HT1080 (cell line): Measurements from ENCODE around the gene EXOC3L4. TPM values are rescaled to one million over a fixed set of nuclear protein-coding genes. Genes with fewer than 3 reads are reported as not detected.

Experiments
- DNase-seq: peaks from one replicate; pipeline ENCODE4 v3.0.0-alpha.2; 2015; ENCODE audit warnings: low read depth
- total RNA-seq: library from RNA; depleted of rRNA; stranded (reverse); fragments of >200 nt; shearing (Covaris generic); gene quantifications from 2 replicates; pipeline ENCODE4 v1.2.3, GENCODE V29; 2014

The EXOC3L4 gene
- total RNA-seq, 1 experiment from 2014 or later = not detected

- no peak for DNase-seq
These were observed 24.2 kb upstream of the EXOC3L4 start for GRCh38 chr14:103070263-103070885.

DNA sequence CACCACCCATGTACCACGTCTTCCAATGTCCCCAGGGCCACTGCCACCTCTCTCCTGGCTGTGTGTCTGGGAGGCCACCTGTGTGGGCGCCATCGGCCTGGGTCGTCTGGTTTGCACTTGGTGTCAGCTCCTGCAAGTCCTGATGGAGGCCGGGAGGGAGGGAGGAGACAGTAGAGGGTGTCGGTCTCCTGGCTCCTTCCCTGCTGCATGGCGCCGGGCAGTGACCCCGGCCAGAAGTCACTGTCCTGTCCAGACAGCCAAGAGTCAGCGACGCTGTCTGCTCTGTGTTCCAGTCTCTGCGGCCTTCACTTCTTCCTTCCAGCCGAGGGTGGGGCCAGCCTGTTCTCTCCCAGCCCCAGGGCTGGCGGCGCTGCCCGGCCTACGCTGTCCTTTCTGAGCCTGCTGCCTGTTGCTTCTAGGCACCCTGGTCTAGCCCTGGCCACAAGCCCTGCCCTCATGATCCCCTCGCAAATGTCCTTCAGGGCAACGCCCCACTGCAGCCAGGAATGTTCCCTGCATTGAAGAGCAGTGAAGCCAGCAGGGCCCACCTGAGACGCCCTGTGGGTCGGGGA is 23.5 kb upstream of the EXOC3L4 start:
- no peak for DNase-seq

DNA sequence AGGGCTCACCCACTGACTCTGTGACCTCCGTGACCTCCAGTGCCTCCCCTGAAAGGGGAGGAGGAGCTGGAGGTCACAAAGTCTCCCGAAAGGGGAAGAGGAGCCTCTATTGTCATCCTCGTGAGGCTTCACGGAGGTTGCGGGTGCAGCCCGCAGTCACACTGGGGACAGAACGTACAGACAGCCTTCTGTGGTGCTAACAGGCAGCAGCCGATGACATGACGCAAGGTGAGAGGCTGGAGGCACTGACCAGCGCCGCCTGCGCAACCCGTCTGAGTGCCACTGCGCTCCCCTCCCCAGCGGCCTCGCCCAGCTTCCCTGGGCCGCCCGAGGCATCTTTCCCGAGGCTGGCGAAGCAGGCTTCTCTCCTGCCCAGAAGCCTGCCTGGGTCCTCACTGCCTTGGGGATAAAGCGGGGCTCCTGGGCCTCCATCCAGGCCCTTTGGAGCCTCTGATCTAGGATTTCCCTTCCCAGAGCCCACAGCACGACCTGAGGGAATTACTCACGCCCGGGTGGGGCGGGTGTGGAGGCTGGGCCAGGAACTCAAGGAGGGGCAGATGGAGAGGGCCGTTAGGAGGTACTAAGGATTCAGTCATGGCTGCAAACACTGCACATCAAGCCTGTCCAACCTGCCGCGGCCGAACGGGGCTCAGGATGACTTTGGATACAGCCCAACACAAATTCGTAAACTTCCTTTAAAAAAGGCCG is 22.8 kb upstream of the EXOC3L4 start:
- no peak for DNase-seq

GRCh38 chr14:103072595-103073366 is 21.7 kb upstream of the EXOC3L4 start:
- no peak for DNase-seq

GRCh38 chr14:103073367-103073875 is 21.1 kb upstream of the EXOC3L4 start:
- DNase-seq = no peak

- no peak for DNase-seq
These were observed 20.4 kb upstream of the EXOC3L4 start for GRCh38 chr14:103073876-103074728.

GRCh38 chr14:103074729-103075367 is 19.7 kb upstream of the EXOC3L4 start:
- DNase-seq = no peak

DNA sequence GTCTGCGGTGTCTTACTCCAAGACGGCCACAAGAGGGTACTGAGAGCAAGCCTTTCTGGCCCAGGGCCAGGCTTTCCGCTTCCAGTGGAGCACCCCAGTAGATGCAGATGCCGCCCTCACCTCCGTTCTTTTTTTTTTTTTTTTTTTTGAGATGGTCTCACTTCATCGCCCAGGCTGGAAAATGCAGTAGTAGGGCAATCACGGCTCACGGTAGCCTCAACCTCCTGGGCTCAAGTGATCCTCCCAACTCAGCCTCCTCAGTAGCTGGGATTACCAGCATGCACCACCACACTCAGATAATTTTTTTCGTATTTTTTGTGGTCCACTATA is 16.1 kb upstream of the EXOC3L4 start:
- peak; percentile 63 for DNase-seq

GRCh38 chr14:103078860-103079587 is 15.5 kb upstream of the EXOC3L4 start:
- DNase-seq = no peak

DNA sequence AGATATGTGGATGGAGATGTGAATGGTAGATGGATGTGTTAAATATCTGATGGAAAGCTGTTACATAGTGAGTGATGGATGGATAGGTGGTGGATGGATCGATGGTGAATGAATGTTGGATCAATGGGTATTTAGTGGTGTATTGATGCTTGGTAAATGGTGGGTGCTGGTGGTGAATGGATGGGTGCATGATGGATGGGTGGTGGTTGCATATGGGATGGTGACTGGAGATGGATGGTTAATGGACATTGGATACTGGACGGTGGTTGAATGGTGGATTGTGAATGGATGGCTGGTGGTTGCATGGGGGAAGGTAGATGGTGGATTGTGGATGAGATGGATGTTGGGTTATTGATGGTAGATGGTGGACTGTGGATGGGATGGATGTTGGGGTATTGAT is 12.6 kb upstream of the EXOC3L4 start:
- DNase-seq = no peak

DNA sequence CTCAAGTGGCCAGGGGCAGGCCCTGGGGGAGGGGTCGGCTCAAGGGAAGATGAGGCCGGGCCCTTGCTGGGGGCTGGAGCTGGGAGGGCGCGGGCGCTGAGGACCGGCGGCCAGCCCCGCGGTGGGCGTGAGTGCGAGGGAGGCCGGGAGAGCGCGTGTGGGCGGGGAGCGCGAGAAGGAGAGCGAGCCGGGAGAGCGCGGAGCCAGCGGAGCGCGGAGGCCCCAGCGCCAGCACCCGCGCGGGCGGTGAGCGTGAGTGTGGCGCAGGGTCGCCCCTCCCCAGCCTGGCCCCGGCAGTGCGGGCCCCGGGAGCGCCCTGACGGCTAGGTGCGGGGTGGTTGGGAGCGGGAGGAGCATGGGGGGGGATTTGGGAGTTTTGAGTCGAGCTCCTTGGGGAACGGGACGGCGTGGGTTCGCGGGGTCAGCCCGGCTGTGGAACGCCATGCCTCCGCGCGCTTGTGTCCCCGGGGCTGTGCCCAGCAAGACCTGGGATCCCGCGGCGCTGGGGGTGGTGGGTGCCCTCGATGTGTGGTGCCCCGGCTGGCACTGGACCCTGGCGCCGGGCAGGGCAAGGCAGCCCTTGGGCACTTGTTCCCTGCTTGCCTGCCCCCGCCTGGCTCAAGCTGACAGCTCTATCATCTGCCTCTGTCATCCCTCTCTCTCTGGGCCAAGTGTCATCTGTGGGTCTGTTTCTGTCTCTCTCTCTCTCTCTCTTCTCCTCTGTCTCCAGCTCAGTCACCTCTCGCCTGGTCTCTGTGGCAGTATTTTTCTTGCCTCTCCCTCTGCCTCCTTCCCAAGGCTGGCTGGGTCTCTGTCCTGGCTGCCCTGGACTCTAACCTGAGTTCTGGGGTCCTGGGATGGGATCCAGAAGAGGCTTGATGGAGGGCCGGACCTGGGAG is 10.3 kb upstream of the EXOC3L4 start, which contains the start of gene LBHD2:
Gene LBHD2, plus strand, starts transcription at position 190 of the 899 bp plus-strand sequence. CDS start 1,803 bp downstream, outside the sequence.
- DNase-seq = no peak

GRCh38 chr14:103085106-103086091 is 9.1 kb upstream of the EXOC3L4 start:
- no peak for DNase-seq

DNA sequence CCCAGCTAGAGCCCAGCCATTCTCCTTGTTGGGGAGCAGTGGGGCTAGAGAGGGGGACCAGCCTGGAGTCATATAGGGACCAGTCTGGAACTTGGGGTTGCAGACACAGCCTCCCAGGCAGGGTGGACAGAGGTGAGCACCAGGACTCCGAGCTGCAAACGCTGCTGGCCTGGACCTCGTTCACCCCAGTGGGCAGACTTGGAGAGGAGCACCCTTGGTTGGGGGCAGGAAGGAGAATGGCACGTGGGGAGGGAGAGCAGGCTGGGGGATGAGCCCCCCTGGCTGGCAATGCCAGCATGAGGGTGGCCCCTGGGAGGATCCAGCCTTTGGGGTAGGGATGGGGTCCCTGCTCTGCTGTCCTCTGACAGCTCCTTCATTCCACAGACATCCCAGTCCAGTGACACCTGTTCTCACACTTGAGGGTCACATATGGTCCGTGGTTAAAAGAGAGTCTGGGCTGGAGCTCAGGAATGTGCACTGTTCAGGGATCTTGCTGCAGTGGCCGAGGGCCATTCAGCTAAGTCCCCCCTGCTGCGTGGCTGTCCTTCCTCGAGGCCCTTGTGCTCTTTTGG is 7.7 kb upstream of the EXOC3L4 start:
- DNase-seq = no peak

DNA sequence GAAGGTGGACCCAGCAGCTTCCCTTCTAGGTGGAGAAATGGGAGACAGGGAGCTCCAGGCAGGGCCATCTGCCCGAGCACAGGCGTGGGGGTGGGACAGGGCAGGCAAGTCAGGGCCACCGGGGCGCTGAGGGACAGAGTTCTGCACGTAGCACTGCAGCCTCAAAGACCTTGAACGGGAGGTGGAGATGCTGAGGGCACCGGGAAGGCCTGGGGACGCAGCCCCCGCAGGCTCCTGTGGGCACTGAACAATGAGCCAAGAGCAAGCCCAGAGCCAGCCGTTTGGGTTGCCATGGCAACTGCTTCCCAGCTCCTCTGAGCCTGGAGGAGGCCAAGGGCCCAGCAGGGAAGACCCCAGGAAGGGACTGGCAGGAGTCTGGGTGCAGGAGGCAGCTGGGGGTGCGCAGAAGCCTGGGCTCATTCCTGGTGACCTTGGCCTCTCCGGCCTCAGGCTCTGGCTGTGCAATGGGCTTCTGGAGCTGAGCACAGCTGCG is 7.1 kb upstream of the EXOC3L4 start:
- no peak for DNase-seq

DNA sequence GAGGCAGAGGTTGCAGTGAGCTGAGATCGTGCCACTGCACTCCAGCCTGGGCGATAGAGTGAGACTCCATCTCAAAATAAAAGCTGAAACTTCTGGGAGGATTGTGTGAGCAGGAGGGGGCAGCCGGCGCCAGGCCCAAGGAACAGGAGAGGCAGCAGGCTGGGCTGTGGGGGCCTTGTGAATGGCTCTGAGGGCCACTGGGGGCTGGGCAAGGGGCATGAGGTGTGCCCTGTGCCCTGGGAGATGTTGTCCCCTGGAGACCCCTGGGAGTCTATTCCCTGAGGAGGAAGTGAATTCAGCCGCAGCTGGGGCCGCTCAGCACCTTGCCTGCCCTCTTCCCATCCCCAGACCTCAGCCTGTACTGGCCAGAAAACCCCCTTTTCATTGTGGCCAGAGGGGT is 5.6 kb upstream of the EXOC3L4 start:
- DNase-seq = no peak

- DNase-seq = no peak
These were observed 4.9 kb upstream of the EXOC3L4 start for GRCh38 chr14:103089386-103090335.
